PC-9 (cell line): ENCODE results near the gene SLX9. TPM values are rescaled to one million over a fixed set of nuclear protein-coding genes. Genes with fewer than 3 reads are reported as not detected.

Experiments used
- BruUV-seq: library from RNA; stranded (reverse); fragments of 400-500 nt; replicated peaks from 2 replicates; lab custom pipeline; 2021; lab: Mats Ljungman, UMichigan
- CTCF ChIA-PET: fragments of 300-600 bp; sonication (Branson Sonifier 250); formaldehyde crosslinking; loops from one replicate; lab custom pipeline; 2022; ENCODE audit warnings: antibody characterized with exemption; lab: Charles Lee
- POLR2A ChIA-PET: fragments of 300-600 bp; sonication (Branson Sonifier 250); formaldehyde crosslinking; loops from one replicate; lab custom pipeline; 2022; ENCODE audit warnings: antibody characterized with exemption; ENCODE audit not compliant: unreplicated experiment; lab: Charles Lee
- DNase-seq, 2 experiments: peaks; one replicate each; pipeline versions ENCODE4 v3.0.0 to v3.0.0-alpha.2; 2015 to 2022; ENCODE audit warnings: mixed read lengths in 1 of 2
- H2AFZ ChIP-seq: fragments of 200-600 bp; sonication (generic); 2 replicates; pipeline ENCODE4 v1.8.1; 2017; ENCODE audit warnings: antibody characterized with exemption
- H3F3A ChIP-seq: fragments of 200-600 bp; sonication (generic); 2 replicates; pipeline ENCODE4 v1.8.1; 2017; ENCODE audit warnings: antibody characterized with exemption, mild to moderate bottlenecking, low read depth; ENCODE audit not compliant: insufficient read depth
- H3K27ac ChIP-seq: fragments of 200-600 bp; sonication (generic); 2 replicates; pipeline ENCODE4 v1.6.1; 2016; ENCODE audit warnings: mixed run types
- H3K27me3 ChIP-seq: fragments of 200-600 bp; sonication (generic); 2 replicates; pipeline ENCODE4 v1.6.1; 2016; ENCODE audit warnings: low read depth, mixed run types; ENCODE audit not compliant: insufficient read depth
- H3K36me3 ChIP-seq: fragments of 200-600 bp; sonication (generic); 2 replicates; pipeline ENCODE4 v1.6.1; 2016; ENCODE audit warnings: low read depth, mixed run types
- H3K4me1 ChIP-seq: fragments of 200-600 bp; sonication (generic); replicated peaks from 2 replicates; pipeline ENCODE4 v1.6.1; 2016; ENCODE audit warnings: mixed run types; ENCODE audit not compliant: insufficient read depth
- H3K4me2 ChIP-seq: fragments of 200-600 bp; sonication (generic); 2 replicates; pipeline ENCODE4 v1.6.1; 2017; ENCODE audit warnings: mixed run types
- H3K4me3 ChIP-seq: fragments of 200-600 bp; sonication (generic); 2 replicates; pipeline ENCODE4 v1.6.1; 2016; ENCODE audit warnings: mixed run types
- H3K79me2 ChIP-seq: fragments of 200-600 bp; sonication (generic); 2 replicates; pipeline ENCODE4 v1.6.1; 2017; ENCODE audit warnings: low read depth, mixed run types
- H3K9me2 ChIP-seq: fragments of 200-600 bp; sonication (generic); 2 replicates; pipeline ENCODE4 v1.8.1; 2017; ENCODE audit warnings: mild to moderate bottlenecking; ENCODE audit not compliant: insufficient read depth
- H3K9me3 ChIP-seq: fragments of 200-600 bp; sonication (generic); 2 replicates; pipeline ENCODE4 v1.8.1; 2016; ENCODE audit warnings: low read depth; ENCODE audit not compliant: insufficient read depth
- H4K20me1 ChIP-seq: fragments of 200-600 bp; sonication (generic); 2 replicates; pipeline ENCODE4 v1.8.1; 2017; ENCODE audit not compliant: insufficient read depth
- CTCF ChIP-seq: fragments of 200-600 bp; sonication (generic); conservative IDR thresholded peaks from 2 replicates; pipeline ENCODE4 v1.6.1; 2017; ENCODE audit warnings: mixed run types, antibody characterized with exemption, mild to moderate bottlenecking, moderate library complexity
- EZH2 ChIP-seq: fragments of 200-600 bp; sonication (generic); IDR thresholded peaks from 2 replicates; pipeline ENCODE4 v1.8.0; 2017; ENCODE audit warnings: antibody characterized with exemption, low read depth
- intact Hi-C: fragments of 100-400 bp; cut with micrococcal nuclease; formaldehyde crosslinking; loops from one replicate; pipeline ENCODE4 v1.10.0; 2022; ENCODE audit not compliant: unreplicated experiment
- total RNA-seq: library from RNA; stranded (reverse); gene quantifications from 2 replicates; pipeline ENCODE4 v1.2.3, GENCODE V29; 2021

SLX9 gene
- total RNA-seq, 1 experiment from 2014 or later: 22.8 TPM

DNA sequence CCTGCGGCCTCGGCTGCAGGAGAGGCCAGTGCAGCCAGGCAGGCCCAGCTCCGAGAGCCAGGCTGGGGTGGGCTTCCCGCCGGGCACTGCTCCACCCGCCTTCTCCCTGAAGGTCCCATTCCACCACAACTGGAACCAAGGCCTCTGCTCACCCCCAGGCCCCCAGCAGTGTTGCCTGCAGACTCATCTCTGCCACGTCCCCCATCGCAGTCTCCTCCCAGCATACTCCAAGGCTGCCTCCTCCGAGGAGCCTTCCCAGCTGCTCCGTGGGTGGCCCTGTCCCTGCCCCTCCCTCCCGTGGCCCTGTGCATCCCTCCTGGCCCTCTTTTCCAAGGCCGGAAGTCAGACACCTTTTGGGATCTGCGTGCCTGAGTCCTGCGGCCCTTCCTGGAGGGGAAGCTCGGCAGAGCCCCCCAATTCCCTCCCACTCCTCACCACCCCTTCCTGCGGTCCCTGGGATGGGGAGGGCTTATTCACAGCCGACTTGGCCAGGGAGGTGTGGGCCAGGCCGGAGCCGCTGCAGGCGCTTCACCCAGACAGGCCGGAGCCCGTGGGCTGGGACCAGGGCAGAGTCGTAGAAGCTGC lies 47.6 kb downstream of the SLX9 start:
- H3F3A ChIP-seq: no peaks in the 10 kb centered on the region
- POLR2A ChIA-PET: no interaction called here
- no peak overlapping the region for H3K4me2 ChIP-seq
- intact Hi-C loops: no loop called here
- DNase-seq: no peak
- no peaks in the 10 kb centered on the region for H3K9me2 ChIP-seq
- no peak overlapping the region for H3K4me3 ChIP-seq
- no peak overlapping the region for H3K27ac ChIP-seq
- BruUV-seq: no TSS peak
- CTCF ChIA-PET: no interaction called here
- no peaks in the 10 kb centered on the region for H3K27me3 ChIP-seq
- no peak for TF ChIP-seq EZH2
- TF ChIP-seq CTCF: no peak
- no peak overlapping the region for H2AFZ ChIP-seq
- H3K36me3 ChIP-seq: no peaks in the 10 kb centered on the region
- H4K20me1 ChIP-seq: no peaks in the 10 kb centered on the region
- H3K4me1 ChIP-seq: no peaks in the 10 kb centered on the region
- no peaks in the 10 kb centered on the region for H3K79me2 ChIP-seq
- H3K9me3 ChIP-seq: no peaks in the 10 kb centered on the region

DNA sequence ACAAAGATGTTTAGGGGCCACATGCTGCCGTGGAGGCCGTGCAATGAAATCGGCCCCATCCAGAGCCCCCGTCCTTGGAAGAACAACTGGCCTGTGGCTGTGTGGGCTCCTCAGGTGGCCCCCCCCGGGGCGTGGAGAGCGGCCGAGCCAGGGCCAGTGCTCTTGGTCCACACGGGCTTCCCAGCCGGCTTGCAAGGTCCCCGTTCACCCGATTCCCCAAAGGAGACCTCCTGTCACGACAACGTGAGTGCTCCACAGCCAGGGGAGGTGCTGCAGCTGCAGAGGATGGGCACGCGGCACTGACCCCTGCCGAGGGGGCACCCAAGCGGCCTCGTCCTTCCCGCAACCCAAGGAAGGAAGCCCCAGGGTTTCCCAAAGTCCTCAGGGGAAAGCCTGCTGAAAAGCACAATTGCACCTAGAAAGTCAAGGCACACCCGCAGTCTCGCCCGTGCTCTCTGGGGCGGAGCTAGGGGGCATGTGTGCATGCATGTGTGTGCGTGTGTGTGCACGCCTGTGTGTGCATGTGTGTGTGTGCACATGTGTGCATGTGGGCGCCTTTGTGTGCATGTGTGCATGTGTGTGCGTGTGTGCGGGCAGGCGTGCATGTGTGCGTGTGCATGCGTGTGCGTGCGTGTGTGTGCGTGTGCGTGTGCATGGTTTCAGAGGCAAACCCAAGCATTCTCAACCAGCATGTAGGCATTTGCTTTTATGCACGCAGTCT lies 48.2 kb downstream of the SLX9 start:
- no peaks in the 10 kb centered on the region for H3K79me2 ChIP-seq
- ChIA-PET CTCF (no interaction called here), POLR2A (no interaction called here)
- TF ChIP-seq EZH2: no peak
- no peak for TF ChIP-seq CTCF
- H3K4me2 ChIP-seq: no peak overlapping the region
- H3K4me3 ChIP-seq: no peak overlapping the region
- H3K27me3 ChIP-seq: no peaks in the 10 kb centered on the region
- no peaks in the 10 kb centered on the region for H3F3A ChIP-seq
- no peaks in the 10 kb centered on the region for H3K9me2 ChIP-seq
- H3K4me1 ChIP-seq: no peaks in the 10 kb centered on the region
- H3K9me3 ChIP-seq: no peaks in the 10 kb centered on the region
- H3K36me3 ChIP-seq: no peaks in the 10 kb centered on the region
- H3K27ac ChIP-seq: no peak overlapping the region
- no TSS peak for BruUV-seq
- H4K20me1 ChIP-seq: no peaks in the 10 kb centered on the region
- intact Hi-C loops: no loop called here
- H2AFZ ChIP-seq: no peak overlapping the region
- no peak for DNase-seq

DNA sequence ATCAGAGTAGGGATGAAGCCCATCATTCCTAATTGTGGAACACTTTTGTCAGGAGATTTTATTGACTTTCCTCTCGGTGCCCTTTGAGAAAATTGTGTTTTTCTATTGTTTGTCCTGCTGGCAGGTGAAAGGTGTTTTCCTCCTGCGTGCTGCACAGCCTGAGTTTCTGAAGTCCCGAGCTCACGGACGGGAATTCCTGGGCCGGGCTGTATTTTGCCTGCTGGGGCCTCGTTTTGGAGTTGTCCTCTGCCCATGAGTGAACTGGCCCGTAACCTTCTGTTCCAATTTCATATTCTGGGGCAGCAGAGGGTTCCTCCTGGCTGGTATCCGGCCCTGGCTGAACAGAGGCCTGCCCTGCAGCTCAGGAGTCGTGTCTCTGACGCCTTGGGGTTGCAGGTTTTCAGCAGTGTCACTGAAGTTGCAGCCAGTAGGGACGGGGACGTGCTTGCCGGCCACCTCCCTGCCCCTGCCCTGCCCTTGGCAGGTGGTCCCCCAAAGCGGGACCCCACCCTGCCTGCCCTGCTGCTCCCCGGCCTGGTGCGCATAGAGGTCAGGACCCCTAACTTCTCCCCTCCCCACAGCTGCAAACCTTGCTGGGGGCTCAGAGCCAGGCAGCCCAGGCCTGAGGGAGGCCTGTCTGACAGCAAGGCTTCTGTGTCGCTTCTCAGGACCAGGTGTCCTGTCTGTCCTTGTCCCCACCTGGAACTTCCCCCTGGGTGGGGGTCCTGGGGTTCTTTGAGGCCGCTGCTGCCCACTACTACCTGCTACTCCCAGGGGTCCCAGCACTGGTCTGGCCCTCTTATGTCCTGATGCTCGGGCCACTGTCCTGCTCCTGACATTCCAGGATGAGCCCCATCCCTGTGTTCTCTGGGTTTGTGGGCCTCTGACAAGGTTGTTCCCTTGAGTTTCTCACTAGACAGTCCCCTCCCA lies 49.0 kb downstream of the SLX9 start:
- Histone ChIP-seq H3K36me3 (no peaks in the 10 kb centered on the region), H3K79me2 (no peaks in the 10 kb centered on the region), H3K9me2 (no peaks in the 10 kb centered on the region), H2AFZ (no peak overlapping the region), H3K4me2 (no peak overlapping the region), H3K4me1 (no peaks in the 10 kb centered on the region), H3K9me3 (no peaks in the 10 kb centered on the region), H3K27me3 (no peaks in the 10 kb centered on the region), H4K20me1 (no peaks in the 10 kb centered on the region), H3K27ac (no peak overlapping the region), H3K4me3 (no peak overlapping the region), H3F3A (no peaks in the 10 kb centered on the region)
- intact Hi-C loops: no loop called here
- no peak for DNase-seq
- TF ChIP-seq CTCF (no peak), EZH2 (no peak)
- no TSS peak for BruUV-seq
- POLR2A ChIA-PET: no interaction called here
- CTCF ChIA-PET: no interaction called here
